Lung (tissue), 12 donors: ENCODE data around the gene KRT2. TPM values are rescaled to one million over a fixed set of nuclear protein-coding genes. Genes with fewer than 3 reads are reported as not detected.

Source experiments
- ATAC-seq: fragments of 200-7000 bp; cut with Tn5 transposase; one replicate; pipeline ENCODE4 v1.9.1; 2020; ENCODE audit warnings: moderate number of reproducible peaks; ENCODE audit not compliant: insufficient read depth, low FRiP score
- DNase-seq, 3 donors: peaks; one replicate each; pipeline ENCODE4 v3.0.0-alpha.2; 2013 to 2017
- H3K27ac ChIP-seq, 2 donors: one replicate each; pipeline ENCODE4 v1.5.1; 2013; ENCODE audit warnings: mild to moderate bottlenecking in 2 of 2, moderate library complexity in 2 of 2, control low read depth in 1 of 2, inconsistent platforms in 1 of 2, low read depth in 1 of 2, low read length in 1 of 2
- H3K27me3 ChIP-seq, 3 donors: one replicate each; pipeline ENCODE4 v1.5.1; 2013; ENCODE audit warnings: low read length in 2 of 3; ENCODE audit not compliant: control insufficient read depth in 3 of 3, insufficient read depth in 3 of 3
- H3K36me3 ChIP-seq, 4 donors: one replicate each; pipeline ENCODE4 v1.5.1; 2013; ENCODE audit warnings: low read length in 4 of 4, mild to moderate bottlenecking in 1 of 4, moderate library complexity in 1 of 4; ENCODE audit not compliant: control insufficient read depth in 4 of 4, insufficient read depth in 4 of 4
- H3K4me1 ChIP-seq, 5 donors: one replicate each; pipeline ENCODE4 v1.5.1; 2013; ENCODE audit warnings: low read length in 5 of 5, mild to moderate bottlenecking in 2 of 5, moderate library complexity in 1 of 5; ENCODE audit not compliant: control insufficient read depth in 5 of 5, insufficient read depth in 5 of 5
- H3K4me3 ChIP-seq: one replicate; pipeline ENCODE4 v1.5.1; 2013; ENCODE audit warnings: mild to moderate bottlenecking, control low read depth, moderate library complexity
- H3K9ac ChIP-seq, 2 donors: one replicate each; pipeline ENCODE4 v1.5.1; 2013; ENCODE audit warnings: low read length in 2 of 2, control low read depth in 1 of 2; ENCODE audit not compliant: insufficient read depth in 1 of 2
- H3K9me3 ChIP-seq, 4 donors: one replicate each; pipeline ENCODE4 v1.5.1; 2013; ENCODE audit warnings: low read length in 3 of 4, mild to moderate bottlenecking in 1 of 4, moderate library complexity in 1 of 4; ENCODE audit not compliant: control insufficient read depth in 4 of 4, insufficient read depth in 3 of 4
- CTCF ChIP-seq: IDR thresholded peaks from 2 replicates; pipeline ENCODE4 v1.5.1; 2012; ENCODE audit warnings: mild to moderate bottlenecking; ENCODE audit errors: control extremely low read depth, extremely low read depth
- WGBS, 2 donors: extraction: QIAGEN DNeasy Blood & Tissue Kit; methylation state at CpG; one replicate each; pipeline ENCODE4 v1.1.7; 2013; 5-methylcytosine and 5-hydroxymethylcytosine counted together
- polyA plus RNA-seq, 2 donors: library from polyadenylated mRNA; stranded (reverse); fragments of 200-250 nt; gene quantifications; one replicate each; pipeline ENCODE4 v1.2.1, GENCODE V29; 2013
- total RNA-seq, 2 donors: library from RNA; depleted of rRNA in 1 of 2; stranded (reverse); fragments of >200 nt in 1 of 2; gene quantifications; one replicate each; pipeline ENCODE4 v1.2.1, GENCODE V29; 2014 to 2021
- donor health status: control.
- donor health status: control.
- donor health status: Bipolar disorder and iron deficiency.
- donor health status: healthy.
- donor health status: DM: yes; HTN: yes; CAD: no.

Gene KRT2
- total and polyA plus RNA-seq, 4 donors = 0.03 TPM; not detected in 3

- ATAC-seq = no peak
- 79% methylated on average over 1 of the region's 1 CpG for WGBS, 2 donors
- Histone ChIP-seq H3K27me3 (peaks cover 4 to 48% (median 34%) of the 10 kb centered on the region in 3 donors), H3K4me1 (peaks cover 0 to 7% (median 0%) of the 10 kb centered on the region in 5 donors), H3K4me3 (no peak overlapping the region), H3K36me3 (no peaks in the 10 kb centered on the region), H3K9me3 (no peaks in the 10 kb centered on the region), H3K9ac (no peak overlapping the region), H3K27ac (no peak overlapping the region)
- no peak for DNase-seq
- no peak for TF ChIP-seq CTCF
These were observed 37.9 kb upstream of the KRT2 start for GRCh38 chr12:52689936-52690335.

DNA sequence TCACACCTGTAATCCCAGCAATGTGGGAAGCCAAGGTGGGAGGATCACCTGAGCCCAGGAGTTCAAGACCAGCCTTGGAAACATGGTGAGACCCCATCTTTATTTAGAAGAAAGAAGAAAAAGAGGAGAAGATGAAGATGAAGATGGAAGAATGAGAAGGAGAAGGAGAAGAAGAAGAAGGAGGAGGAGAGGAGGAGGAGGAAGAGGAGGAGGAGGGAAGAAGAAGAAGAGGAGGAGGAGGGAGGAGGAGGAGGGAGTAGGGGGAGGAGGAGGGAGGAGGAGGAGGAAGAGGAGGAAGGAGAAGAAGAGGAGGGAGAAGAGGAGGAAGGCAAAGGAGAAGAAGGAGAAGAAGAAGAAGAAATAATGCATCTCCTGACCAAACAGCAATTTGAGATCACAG lies 37.2 kb upstream of the KRT2 start:
- DNase-seq (no peak), ATAC-seq (no peak)
- Histone ChIP-seq H3K27ac (no peak overlapping the region), H3K4me3 (no peak overlapping the region), H3K4me1 (peaks cover 0 to 7% (median 0%) of the 10 kb centered on the region in 5 donors), H3K27me3 (peaks cover 3 to 48% (median 34%) of the 10 kb centered on the region in 3 donors), H3K36me3 (no peaks in the 10 kb centered on the region), H3K9ac (no peak overlapping the region), H3K9me3 (no peaks in the 10 kb centered on the region)
- TF ChIP-seq CTCF = no peak

DNA sequence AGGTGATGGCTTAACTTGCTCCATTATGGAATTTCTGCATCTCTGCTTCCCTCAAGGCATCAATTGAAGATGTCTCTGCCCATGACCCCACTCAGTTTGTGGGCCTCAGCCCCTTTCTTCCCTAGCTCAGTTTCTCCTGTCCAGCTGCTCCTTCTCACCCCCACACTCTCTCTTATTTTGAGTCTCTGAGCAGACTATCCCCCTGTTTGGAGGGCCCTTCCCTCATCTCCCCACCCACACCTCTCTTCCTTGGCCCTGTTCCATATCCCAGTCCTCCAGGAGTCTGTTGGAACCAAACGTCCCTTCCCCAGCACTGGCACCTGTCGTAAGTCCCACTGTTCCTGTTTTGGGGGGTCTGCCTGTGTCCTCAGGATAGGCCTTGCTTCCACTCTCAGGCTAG lies 36.5 kb upstream of the KRT2 start:
- 63 to 73% methylated on average over 2 of the region's 2 CpGs for WGBS, 2 donors
- Histone ChIP-seq H3K27me3 (peaks cover 3 to 46% (median 32%) of the 10 kb centered on the region in 3 donors), H3K9me3 (no peaks in the 10 kb centered on the region), H3K4me3 (no peak overlapping the region), H3K27ac (no peak overlapping the region), H3K9ac (no peak overlapping the region), H3K36me3 (no peaks in the 10 kb centered on the region), H3K4me1 (peaks cover 0 to 7% (median 0%) of the 10 kb centered on the region in 5 donors)
- DNase-seq (no peak), ATAC-seq (no peak)
- TF ChIP-seq CTCF = no peak
